ENCODE data around the gene PIGH.
"Not testable (repeated sequence)": the region's sequence is repeated elsewhere in the genome, so short reads cannot be mapped to it uniquely, and the experiment has no call there.

The PIGH gene

DNA sequence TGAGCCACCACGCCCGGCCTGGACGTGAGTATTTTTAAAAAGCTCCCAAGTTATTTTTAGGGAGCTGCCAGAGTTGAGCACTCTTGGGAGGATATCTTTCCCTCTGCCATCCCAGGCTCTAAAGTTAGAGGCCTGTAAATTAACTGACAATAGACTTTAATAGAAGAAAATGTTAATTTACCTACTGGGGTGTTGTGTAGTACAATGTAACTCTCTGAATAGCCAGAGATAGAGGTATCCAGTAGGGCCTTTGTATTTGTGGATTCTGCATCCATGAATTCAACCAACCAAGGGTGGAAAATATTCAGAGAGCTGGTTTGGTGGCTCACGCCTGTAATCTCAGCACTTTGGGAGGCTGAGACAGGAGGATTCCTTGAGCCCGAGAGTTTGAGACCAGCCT is 7.6 kb upstream of the PIGH start:
- no peak for DNase-seq

DNA sequence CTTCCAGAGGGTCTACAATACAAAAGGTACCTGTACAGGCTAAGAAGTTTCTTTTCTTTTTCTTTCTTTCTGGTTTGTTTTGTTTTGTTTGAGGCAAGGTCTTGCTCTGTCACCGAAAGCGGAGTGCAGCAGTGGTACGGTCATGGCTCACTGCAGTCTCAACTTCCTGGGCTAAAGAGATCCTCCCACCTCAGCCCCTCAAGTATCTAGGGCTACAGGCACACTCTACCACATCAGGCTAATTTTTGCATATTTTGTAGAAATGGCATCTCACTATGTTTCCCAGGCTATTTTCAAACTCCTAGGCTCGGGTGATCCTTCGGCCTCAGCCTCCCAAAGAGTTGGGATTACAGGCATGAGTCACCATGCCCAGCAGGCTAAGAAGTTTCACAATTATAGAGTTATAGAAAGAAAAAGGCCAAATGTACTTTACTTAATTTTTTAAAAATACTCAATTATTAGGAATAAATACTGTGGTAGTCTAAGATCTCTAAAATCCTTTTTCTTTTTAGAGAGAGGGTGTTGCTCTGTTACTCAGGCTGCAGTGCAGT is 3.0 kb upstream of the PIGH start:
- DNase-seq, result no peak

DNA sequence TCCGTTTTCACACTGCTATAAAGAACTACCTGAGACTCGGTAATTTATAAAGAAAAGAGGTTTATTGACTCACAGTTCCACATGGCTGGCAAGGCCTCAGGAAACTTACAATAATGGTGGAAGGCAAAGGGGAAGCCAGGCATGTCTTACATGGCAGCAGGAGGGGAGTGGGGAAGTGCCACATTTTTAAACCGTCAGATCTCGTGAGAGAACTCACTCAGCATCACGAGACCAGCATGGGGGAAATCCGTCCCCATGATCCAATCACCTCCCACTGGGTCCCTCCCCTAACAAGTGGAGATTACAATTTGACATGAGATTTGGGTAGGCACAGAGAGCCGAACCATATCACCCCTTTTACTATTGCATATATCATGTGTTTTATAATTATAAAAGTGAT is 2.0 kb upstream of the PIGH start:
- no peak for DNase-seq

DNA sequence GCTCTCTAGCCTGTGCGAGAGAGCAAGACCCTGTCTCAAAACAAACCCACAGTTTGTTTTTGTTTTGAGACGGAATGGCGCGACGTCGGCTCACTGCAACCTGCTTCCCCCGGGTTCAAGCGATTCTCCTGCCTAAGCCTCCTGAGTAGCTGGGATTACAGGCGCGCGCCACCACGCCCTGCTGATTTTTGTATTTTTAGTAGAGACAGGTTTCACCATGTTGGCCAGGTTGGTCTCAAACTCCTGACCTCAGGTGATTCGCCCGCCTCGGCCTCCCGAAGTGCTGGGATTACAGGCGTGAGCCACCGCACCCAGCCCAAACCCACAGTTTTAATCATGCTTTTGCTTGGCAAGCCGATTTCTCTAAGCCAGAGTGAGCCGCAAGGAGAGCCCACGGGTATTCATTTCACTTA is 500 bp upstream of the PIGH start:
- not testable (repeated sequence) for DNase-seq

DNA sequence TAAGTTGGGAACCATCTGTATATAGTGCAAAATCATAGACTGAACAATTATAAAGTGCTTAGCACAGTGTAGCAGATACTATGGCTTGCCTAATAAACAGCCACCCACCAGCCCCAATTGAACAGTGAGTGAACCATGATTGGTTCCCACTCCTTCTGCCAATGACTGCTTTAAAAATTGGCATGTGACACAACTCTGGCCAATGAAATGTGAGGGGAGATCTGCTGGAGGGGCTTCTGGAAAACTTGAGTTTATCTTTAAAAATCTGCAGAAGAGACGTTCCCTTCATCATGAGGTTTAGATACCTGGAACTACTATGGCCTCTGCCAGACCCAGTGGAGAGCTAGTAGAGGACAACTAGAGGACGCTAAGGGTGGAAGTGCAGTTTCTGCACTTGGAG is 4.7 kb downstream of the PIGH start:
- DNase-seq, result no peak

DNA sequence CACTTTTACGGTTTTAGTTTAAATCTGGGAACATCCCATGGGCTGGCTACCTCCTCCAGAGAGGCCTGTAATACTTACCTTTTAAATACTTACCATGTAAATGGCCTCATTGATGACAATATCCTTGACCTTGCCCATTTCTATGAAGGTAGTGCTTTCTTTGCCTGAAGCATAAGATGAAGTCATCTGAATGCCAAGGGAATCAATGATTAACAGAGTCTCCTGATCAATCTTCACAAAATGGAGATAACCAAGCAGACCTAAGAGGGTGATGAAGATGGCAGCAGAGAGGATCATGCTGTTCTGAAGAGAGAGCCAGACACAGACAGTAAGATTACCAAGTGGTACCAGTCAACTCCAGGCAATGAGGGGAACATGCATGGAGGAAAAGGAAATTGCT is 6.4 kb downstream of the PIGH start:
- DNase-seq, result not testable (repeated sequence)

- no peak for DNase-seq
Observed at GRCh38 chr14:67589204-67589770, 10.8 kb downstream of the PIGH start.

- DNase-seq, result no peak
Observed at GRCh38 chr14:67586369-67586768, 13.7 kb downstream of the PIGH start.

GRCh38 chr14:67584978-67585377 is 15.1 kb downstream of the PIGH start:
- no peak for DNase-seq

GRCh38 chr14:67583711-67584644 is 16.1 kb downstream of the PIGH start:
- no peak for DNase-seq

DNA sequence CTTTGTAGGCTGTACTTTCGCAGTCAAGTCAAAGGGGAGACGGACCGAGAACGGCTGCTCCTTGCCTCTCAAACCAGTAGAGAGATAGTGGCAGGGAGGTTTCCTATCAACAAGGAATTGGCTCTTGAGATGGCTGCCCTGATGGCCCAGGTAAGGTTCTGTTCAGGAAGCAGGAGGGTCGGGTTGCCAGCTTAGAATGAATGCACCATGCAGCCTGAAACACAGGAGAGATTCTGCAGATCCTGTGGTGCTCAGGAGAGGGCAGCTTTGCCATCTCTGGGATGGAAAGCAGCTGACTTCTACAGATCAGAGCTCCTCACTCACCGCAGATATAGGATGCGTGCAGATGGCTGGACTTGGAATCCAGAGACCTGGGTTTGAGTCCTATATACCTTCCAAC is 18.0 kb downstream of the PIGH start:
- DNase-seq, result no peak

GRCh38 chr14:67581643-67582042 is 18.4 kb downstream of the PIGH start:
- DNase-seq, result no peak

DNA sequence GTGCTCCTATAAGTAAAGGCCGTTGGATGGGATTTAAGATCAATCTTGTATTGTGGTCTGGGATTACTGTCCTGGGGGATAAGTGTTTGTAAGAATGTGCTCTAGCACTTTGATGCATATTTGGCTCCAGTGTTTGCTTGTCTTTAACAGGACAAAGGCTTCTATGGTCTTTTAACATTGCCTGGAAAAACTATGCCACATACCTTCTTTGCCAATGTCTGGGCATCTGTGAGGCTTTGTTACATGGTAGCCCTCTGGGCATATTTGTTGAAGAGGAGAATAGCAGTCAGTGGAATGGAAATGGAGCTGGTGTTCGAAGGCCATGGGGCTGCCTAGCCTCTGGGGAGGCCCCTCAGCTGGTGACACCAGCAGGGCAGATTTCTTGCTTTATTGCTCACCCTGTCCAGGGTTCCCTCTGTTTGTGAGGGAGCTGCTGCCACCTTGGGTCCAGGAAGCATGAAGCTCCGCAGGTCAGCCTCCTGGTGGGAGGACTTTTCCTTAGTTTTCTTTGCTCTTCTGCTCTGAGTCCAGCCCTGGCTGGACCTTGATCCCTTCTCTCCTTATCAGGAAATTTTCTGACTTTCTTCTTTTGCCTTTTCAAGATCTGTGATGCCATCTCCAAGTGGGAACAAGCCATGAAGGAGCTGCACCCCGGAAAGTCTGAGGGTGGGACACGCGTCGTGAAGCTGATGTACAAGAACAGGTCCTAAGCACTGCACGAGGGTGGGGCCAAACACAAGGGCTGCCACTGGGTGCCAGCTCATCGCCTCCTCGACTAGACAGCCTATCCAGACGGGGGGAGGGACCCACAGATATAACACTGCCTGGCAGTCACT is 19.5 kb downstream of the PIGH start:
- no peak for DNase-seq

- no peak for DNase-seq
Observed at GRCh38 chr14:67579636-67580035, 20.4 kb downstream of the PIGH start.

- no peak for DNase-seq
Observed at GRCh38 chr14:67579040-67579439, 21.0 kb downstream of the PIGH start.

DNA sequence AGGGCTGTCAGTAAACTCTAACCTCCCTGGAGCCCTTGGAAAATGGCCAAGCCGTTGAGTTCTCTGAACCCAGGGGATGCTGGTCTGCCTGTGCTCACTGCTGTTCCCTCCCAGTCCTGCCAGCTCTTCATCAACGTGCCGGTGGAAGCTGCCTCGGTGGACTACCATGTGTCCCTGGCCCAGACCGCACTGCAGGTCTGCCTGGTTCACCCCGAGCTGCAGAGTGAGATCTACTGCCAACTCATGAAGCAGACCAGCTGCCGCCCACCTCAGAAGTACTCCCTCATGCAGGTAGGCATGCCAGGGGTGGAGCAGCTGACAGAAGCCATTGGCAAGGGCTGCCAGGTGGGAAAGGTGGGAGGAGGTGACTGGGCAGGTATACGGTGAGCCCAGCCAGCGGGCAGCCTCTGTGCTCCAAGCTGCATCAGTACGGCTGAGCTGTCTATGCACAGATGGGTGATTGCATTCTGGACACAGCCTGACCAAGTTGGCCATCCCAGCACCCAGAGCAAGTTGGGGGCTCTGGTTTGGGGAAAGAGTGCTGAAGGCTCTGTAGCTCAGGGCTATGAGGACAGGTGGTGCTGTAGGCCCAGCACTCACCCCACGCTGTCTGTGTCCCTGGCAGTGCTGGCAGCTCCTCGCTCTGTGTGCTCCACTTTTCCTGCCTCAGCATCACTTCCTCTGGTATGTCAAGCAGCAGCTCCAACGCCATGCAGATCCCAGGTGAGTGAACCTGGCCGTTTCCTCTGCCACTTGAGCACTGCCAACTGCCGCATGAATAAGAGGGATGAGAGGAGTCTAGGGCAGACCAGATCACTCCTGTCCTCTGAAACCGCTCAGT is 21.9 kb downstream of the PIGH start:
- DNase-seq, result no peak

DNA sequence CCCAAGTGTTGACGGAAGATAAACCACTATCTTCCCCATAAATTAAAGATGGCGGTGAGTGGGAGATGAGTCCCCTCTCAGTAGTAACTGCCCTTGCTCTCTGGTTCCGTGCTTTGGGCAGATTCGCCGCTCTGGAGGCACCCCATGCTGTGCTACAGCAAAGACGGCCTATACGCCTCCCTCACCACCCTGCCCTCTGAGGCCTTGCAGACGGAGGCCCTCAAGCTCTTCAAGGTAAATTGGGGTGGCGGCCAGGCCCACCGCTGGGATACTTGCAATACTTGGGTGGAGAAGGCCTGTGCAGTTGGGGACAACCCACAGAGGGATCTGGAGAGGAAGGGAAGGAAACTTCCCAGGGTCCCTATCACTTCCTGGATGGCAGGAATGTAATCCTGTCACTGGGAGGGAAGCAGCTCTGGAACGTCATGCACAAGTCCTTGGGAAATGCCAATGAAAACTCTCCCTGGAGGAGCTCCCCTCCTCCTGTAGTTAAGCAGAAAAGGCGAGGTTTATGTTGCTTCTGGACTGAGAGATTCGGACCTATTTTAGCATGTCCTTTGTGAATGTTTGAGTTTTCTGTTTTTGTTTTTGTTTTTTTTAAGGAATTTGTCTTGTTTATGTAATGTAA is 22.8 kb downstream of the PIGH start:
- no peak for DNase-seq

DNA sequence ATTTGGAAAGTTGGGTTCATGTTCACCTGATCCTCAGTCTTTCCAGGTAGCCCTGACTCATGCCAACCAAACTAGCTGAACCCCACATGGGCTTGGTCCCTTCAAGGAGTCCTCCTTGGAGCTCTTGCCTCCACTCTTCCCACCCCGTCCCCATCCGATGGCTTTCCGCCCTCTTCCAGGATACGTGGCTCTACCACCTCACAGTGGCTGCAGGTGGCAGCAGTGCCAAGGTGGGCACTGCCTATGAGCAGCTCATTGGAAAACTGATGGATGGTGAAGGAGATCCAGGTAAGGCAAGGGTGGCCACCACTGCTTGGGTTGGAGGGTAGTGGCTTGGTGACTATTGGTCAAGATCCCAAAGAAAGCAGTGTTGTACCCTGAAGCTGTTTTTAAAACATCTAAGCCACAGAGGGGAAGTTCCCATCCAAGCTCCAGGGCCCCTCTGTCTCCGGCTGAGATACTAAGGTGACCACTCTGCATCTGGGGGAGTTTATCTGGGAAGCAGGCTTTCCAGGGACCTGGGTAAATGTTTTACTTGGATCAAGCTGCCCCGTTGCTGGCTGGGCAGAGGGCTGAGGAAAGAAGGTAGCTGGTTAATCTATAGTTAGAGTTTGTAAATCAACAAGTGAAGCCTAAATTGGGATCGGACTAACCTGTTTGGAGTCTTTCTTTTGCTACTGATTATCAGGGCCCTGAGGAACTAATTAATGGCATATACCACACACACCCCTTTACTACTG is 23.7 kb downstream of the PIGH start:
- no peak for DNase-seq

DNA sequence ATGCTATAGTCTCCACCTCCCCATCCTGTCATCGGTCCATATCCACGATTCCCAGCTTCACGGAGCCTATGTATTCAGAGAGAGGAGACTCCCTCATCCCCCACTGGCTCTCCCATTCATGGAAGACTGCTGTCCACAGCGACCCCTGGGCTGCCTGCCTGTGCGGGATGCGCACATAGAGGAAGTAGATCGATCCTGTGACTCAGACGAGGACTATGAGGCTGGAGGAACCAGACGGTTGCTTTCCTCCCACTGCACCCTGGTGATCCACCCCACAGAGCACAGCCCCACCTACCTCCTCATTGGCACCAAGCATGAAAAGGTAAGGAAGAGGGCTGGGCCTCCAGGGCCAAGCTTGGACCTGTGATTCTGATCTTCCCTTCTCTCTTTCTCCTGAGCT is 24.4 kb downstream of the PIGH start:
- DNase-seq, result no peak

GRCh38 chr14:67574806-67575205 is 25.3 kb downstream of the PIGH start:
- DNase-seq, result no peak

DNA sequence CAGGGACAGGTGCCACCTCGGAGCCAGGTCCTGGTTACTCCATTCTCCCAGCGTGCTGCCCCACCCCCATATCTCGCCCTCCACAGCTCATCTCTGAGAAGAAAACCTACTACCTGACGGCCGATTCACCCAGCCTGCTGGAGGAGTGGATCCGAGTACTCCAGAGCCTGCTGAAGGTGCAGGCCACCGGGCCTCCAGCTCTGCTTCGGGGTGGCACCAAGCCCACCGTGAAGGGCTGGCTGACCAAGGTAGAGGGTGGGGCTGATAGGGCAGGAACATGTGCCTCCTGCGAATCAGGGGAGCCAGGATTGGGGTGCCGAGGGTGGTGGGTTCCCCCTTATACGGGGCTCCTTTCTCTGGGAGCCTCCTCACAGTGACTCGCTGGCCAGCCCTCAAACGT is 25.9 kb downstream of the PIGH start:
- no peak for DNase-seq

Measured in GF-D8 (cell line).